ENCODE data around the gene ATRNL1. TPM values are rescaled to one million over a fixed set of nuclear protein-coding genes. Genes with fewer than 3 reads are reported as not detected.
A peak's percentile ranks its signal among the peaks of the same experiment; 100 is the strongest.

Gene ATRNL1
- polyA plus RNA-seq, 1 of the 3 experiments (the other 2 are of a cell fraction), result 0.67 TPM

- Histone ChIP-seq H3K36me3 (replicated peaks in 1 of 2; ENCODE audit: control insufficient read depth in 1 of 2, insufficient read depth in 2 of 2, low read length in 1 of 2) (no peaks in the 10 kb centered on the region), H3K79me2 (ENCODE audit: insufficient read depth) (no peaks in the 10 kb centered on the region), H3K27me3 (ENCODE audit: insufficient read depth) (no peaks in the 10 kb centered on the region), H3K4me2 (no peak overlapping the region), H4K20me1 (ENCODE audit: insufficient read depth) (no peaks in the 10 kb centered on the region), H3K27ac (ENCODE audit: low read depth in 2 of 2, low read length in 1 of 2) (no peak overlapping the region), H2AFZ (ENCODE audit: low read depth) (no peak overlapping the region), H3K9me3 (no peaks in the 10 kb centered on the region), H3K4me1 (ENCODE audit: control insufficient read depth in 1 of 2, insufficient read depth in 2 of 2, low read depth in 1 of 2, low read length in 1 of 2) (peaks cover 0 to 3% of the 10 kb centered on the region in 2 experiments; a peak in 2 of 4 replicates), H3K9me2 (no peaks in the 10 kb centered on the region), H3K4me3 (ENCODE audit: low read depth in 2 of 2, low read length in 1 of 2) (no peak overlapping the region), H3K9ac (no peak overlapping the region), H3F3A (replicated peaks; ENCODE audit: insufficient read depth) (no peaks in the 10 kb centered on the region)
- 55% methylated on average over 5 of the region's 5 CpGs for WGBS (ENCODE audit: low lambda C conversion rate)
- TF ChIP-seq GATA2 (CRISPR knock-in tag; IDR thresholded peaks at IDR 0.05) (peak; percentile 41), TEAD4 (IDR thresholded peaks at IDR 0.05; ENCODE audit: borderline replicate concordance, insufficient read depth) (no peak), RCOR1 (IDR thresholded peaks at IDR 0.05; ENCODE audit: low read length) (peak; percentile 20; the same call in 1 of the 2 replicates), EP300 (IDR thresholded peaks at IDR 0.05; ENCODE audit: borderline replicate concordance in 1 of 2, low read depth in 1 of 2, low read length in 1 of 2) (peak in 1 of 2 experiments; percentile 43; a peak in 1 of 4 replicates)
- POLR2A ChIA-PET, result no interaction called here
- CTCF ChIA-PET, result interaction anchor here (1.1 kb wide), 1 partner anchor 9 kb away, joined by 4 read pairs; no protein-coding TSS in a partner anchor
- no peak for DNase-seq
Measured at GRCh38 chr10:115957786-115958442, 864.7 kb downstream of the ATRNL1 start.

GRCh38 chr10:115963848-115964247 is 870.7 kb downstream of the ATRNL1 start:
- H3F3A ChIP-seq (replicated peaks; ENCODE audit: insufficient read depth), result no peaks in the 10 kb centered on the region
- H3K9ac ChIP-seq, result no peak overlapping the region
- DNase-seq, result no peak
- no peak overlapping the region for H3K4me3 ChIP-seq (ENCODE audit: low read depth in 2 of 2, low read length in 1 of 2)
- H3K27me3 ChIP-seq (ENCODE audit: insufficient read depth), result no peaks in the 10 kb centered on the region
- no peak overlapping the region for H3K4me2 ChIP-seq
- no peaks in the 10 kb centered on the region for H3K36me3 ChIP-seq (replicated peaks in 1 of 2; ENCODE audit: control insufficient read depth in 1 of 2, insufficient read depth in 2 of 2, low read length in 1 of 2)
- no peaks in the 10 kb centered on the region for H3K9me2 ChIP-seq
- no peaks in the 10 kb centered on the region for H3K4me1 ChIP-seq (ENCODE audit: control insufficient read depth in 1 of 2, insufficient read depth in 2 of 2, low read depth in 1 of 2, low read length in 1 of 2)
- no peaks in the 10 kb centered on the region for H3K9me3 ChIP-seq
- no peak for TF ChIP-seq FOXM1 (IDR thresholded peaks at IDR 0.05; ENCODE audit: low read depth)
- no peak for TF ChIP-seq JUND (IDR thresholded peaks at IDR 0.05)
- no peak for TF ChIP-seq NFIC (IDR thresholded peaks at IDR 0.05; ENCODE audit: borderline replicate concordance)
- TF ChIP-seq USF2 (IDR thresholded peaks at IDR 0.05; ENCODE audit: borderline replicate concordance, low read depth, low read length), result no peak
- H3K27ac ChIP-seq (ENCODE audit: low read depth in 2 of 2, low read length in 1 of 2), result no peak overlapping the region
- no peaks in the 10 kb centered on the region for H4K20me1 ChIP-seq (ENCODE audit: insufficient read depth)
- POLR2A ChIA-PET, result no interaction called here
- WGBS (ENCODE audit: low lambda C conversion rate), result 55% methylated on average over 6 of the region's 6 CpGs
- no peaks in the 10 kb centered on the region for H3K79me2 ChIP-seq (ENCODE audit: insufficient read depth)
- H2AFZ ChIP-seq (ENCODE audit: low read depth), result no peak overlapping the region
- CTCF ChIA-PET, result interaction anchor here (1.1 kb wide), 1 partner anchor 15 kb away, joined by 4 read pairs; no protein-coding TSS in a partner anchor

DNA sequence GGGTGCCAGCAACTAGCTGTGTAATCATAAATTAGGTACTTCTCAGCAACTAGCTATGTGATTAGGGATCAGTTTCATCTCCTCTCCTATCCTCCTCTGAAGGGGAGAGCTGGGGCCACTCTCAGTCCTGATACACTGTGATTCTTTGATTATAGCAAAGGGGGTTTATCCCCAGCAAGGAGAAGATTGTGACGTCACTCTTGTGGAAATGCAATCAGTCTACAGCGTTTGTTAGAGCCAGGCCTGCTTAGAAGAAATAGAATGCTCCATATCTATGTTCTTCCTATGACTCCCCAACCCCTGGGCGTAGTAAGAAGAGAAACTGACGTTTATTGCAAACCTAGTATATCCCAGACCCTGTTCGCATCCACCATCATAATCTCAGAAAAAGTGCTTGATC is 871.7 kb downstream of the ATRNL1 start:
- no peaks in the 10 kb centered on the region for H3K79me2 ChIP-seq (ENCODE audit: insufficient read depth)
- H3K4me3 ChIP-seq (ENCODE audit: low read depth in 2 of 2, low read length in 1 of 2), result no peak overlapping the region
- 47% methylated on average over 5 of the region's 5 CpGs for WGBS (ENCODE audit: low lambda C conversion rate)
- ChIA-PET CTCF (interaction anchor here (1.1 kb wide), 1 partner anchor 14 kb away, joined by 4 read pairs; no protein-coding TSS in a partner anchor), POLR2A (no interaction called here)
- H3K9me2 ChIP-seq, result no peaks in the 10 kb centered on the region
- no peaks in the 10 kb centered on the region for H3K9me3 ChIP-seq
- no peak overlapping the region for H2AFZ ChIP-seq (ENCODE audit: low read depth)
- H3K27ac ChIP-seq (ENCODE audit: low read depth in 2 of 2, low read length in 1 of 2), result no peak overlapping the region
- no peaks in the 10 kb centered on the region for H3K36me3 ChIP-seq (replicated peaks in 1 of 2; ENCODE audit: control insufficient read depth in 1 of 2, insufficient read depth in 2 of 2, low read length in 1 of 2)
- no peaks in the 10 kb centered on the region for H3F3A ChIP-seq (replicated peaks; ENCODE audit: insufficient read depth)
- no peaks in the 10 kb centered on the region for H3K27me3 ChIP-seq (ENCODE audit: insufficient read depth)
- no peak for DNase-seq
- H4K20me1 ChIP-seq (ENCODE audit: insufficient read depth), result no peaks in the 10 kb centered on the region
- H3K9ac ChIP-seq, result no peak overlapping the region
- H3K4me1 ChIP-seq (ENCODE audit: control insufficient read depth in 1 of 2, insufficient read depth in 2 of 2, low read depth in 1 of 2, low read length in 1 of 2), result no peaks in the 10 kb centered on the region
- no peak overlapping the region for H3K4me2 ChIP-seq
- no peak for TF ChIP-seq EP300 (IDR thresholded peaks at IDR 0.05; ENCODE audit: borderline replicate concordance in 1 of 2, low read depth in 1 of 2, low read length in 1 of 2)
- no peak for TF ChIP-seq RAD21 (IDR thresholded peaks at IDR 0.05; ENCODE audit: low read length)
- no peak for TF ChIP-seq NFIC (IDR thresholded peaks at IDR 0.05; ENCODE audit: borderline replicate concordance)
- TF ChIP-seq RFX5 (IDR thresholded peaks at IDR 0.05; ENCODE audit: low read length), result no peak
- TF ChIP-seq, protein P1, sequence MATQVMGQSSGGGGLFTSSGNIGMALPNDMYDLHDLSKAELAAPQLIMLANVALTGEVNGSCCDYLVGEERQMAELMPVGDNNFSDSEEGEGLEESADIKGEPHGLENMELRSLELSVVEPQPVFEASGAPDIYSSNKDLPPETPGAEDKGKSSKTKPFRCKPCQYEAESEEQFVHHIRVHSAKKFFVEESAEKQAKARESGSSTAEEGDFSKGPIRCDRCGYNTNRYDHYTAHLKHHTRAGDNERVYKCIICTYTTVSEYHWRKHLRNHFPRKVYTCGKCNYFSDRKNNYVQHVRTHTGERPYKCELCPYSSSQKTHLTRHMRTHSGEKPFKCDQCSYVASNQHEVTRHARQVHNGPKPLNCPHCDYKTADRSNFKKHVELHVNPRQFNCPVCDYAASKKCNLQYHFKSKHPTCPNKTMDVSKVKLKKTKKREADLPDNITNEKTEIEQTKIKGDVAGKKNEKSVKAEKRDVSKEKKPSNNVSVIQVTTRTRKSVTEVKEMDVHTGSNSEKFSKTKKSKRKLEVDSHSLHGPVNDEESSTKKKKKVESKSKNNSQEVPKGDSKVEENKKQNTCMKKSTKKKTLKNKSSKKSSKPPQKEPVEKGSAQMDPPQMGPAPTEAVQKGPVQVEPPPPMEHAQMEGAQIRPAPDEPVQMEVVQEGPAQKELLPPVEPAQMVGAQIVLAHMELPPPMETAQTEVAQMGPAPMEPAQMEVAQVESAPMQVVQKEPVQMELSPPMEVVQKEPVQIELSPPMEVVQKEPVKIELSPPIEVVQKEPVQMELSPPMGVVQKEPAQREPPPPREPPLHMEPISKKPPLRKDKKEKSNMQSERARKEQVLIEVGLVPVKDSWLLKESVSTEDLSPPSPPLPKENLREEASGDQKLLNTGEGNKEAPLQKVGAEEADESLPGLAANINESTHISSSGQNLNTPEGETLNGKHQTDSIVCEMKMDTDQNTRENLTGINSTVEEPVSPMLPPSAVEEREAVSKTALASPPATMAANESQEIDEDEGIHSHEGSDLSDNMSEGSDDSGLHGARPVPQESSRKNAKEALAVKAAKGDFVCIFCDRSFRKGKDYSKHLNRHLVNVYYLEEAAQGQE (IDR thresholded peaks at IDR 0.05; ENCODE audit: low read depth, low read length), result no peak
- TF ChIP-seq SIN3A (IDR thresholded peaks at IDR 0.05; ENCODE audit: borderline replicate concordance, low read depth, low read length), result no peak
- TF ChIP-seq YY1 (IDR thresholded peaks at IDR 0.05; ENCODE audit: low read depth), result no peak
- TF ChIP-seq FOXJ3 (CRISPR knock-in tag; IDR thresholded peaks at IDR 0.05), result no peak
- no peak for TF ChIP-seq GABPA (IDR thresholded peaks at IDR 0.05; ENCODE audit: low read depth)
- no peak for TF ChIP-seq TAF1 (IDR thresholded peaks at IDR 0.05; ENCODE audit: borderline replicate concordance, low read depth, low read length)
- TF ChIP-seq SMC3 (IDR thresholded peaks at IDR 0.05; ENCODE audit: low read depth, low read length), result no peak
- TF ChIP-seq RCOR1 (IDR thresholded peaks at IDR 0.05; ENCODE audit: low read length), result no peak
